Pancreas (tissue), 10 donors: ENCODE data around the gene MELK. TPM values are rescaled to one million over a fixed set of nuclear protein-coding genes. Genes with fewer than 3 reads are reported as not detected.

ENCODE experiments used
- ATAC-seq, 4 donors: fragments of 200-7000 bp; cut with Tn5 transposase; one replicate each; pipeline versions ENCODE4 v1.8.0 to v1.9.1; 2020; ENCODE audit warnings: mild to moderate bottlenecking in 4 of 4, moderate library complexity in 4 of 4
- DNase-seq, 6 donors: peaks; one replicate each; pipeline ENCODE4 v3.0.0-alpha.2; 2020
- FAIRE-seq: peaks from 2 replicates; lab custom pipeline; 2012; peaks lifted over from hg19 to GRCh38; lab: Jason Lieb, UNC
- H3K27ac ChIP-seq, 4 donors: fragments of 200-600 bp; sonication (generic); 1 replicate in 3 of 4; 2 replicates in 1 of 4; pipeline versions ENCODE4 v1.5.0 to v1.8.0; 2020
- H3K27me3 ChIP-seq, 4 donors: fragments of 200-600 bp; one replicate each; pipeline ENCODE4 v1.8.0; 2021
- H3K36me3 ChIP-seq, 3 donors: fragments of 200-600 bp; sonication (generic) in 1 of 3; one replicate each; pipeline versions ENCODE4 v1.5.0 to v1.8.0; 2020 to 2021
- H3K4me1 ChIP-seq, 3 donors: fragments of 200-600 bp; one replicate each; pipeline ENCODE4 v1.8.0; 2021
- H3K4me3 ChIP-seq, 4 donors: fragments of 200-600 bp; sonication (generic) in 2 of 4; one replicate each; pipeline versions ENCODE4 v1.5.0 to v1.8.0; 2020 to 2021
- H3K9me3 ChIP-seq, 4 donors: fragments of 200-600 bp; one replicate each; pipeline ENCODE4 v1.8.0; 2021
- CTCF ChIP-seq, 4 donors: fragments of 200-600 bp; sonication (generic) in 3 of 4; IDR thresholded peaks; one replicate each; pipeline versions ENCODE4 v1.5.0 to v1.8.0; 2021; ENCODE audit warnings: antibody characterized with exemption in 4 of 4
- WGBS, 2 donors: extraction: QIAGEN DNeasy Blood & Tissue Kit; methylation state at CpG; one replicate each; pipeline ENCODE4 v1.1.7; 2013; 5-methylcytosine and 5-hydroxymethylcytosine counted together
- intact Hi-C, 3 donors: fragments of 100-400 bp; cut with DNase I; formaldehyde crosslinking; loops; one replicate each; pipeline versions ENCODE4 v1.11.1 to v1.14.2; 2022
- polyA plus RNA-seq, 2 donors: library from polyadenylated mRNA; stranded (reverse); fragments of 200-250 nt; gene quantifications; one replicate each; pipeline ENCODE4 v1.2.3, GENCODE V29; 2013
- total RNA-seq, 6 donors: library from RNA; stranded (reverse); fragmentation: NEBNext Ultra II Directional in 4 of 6; extraction: Animal tissue kit (Norgen Biotek cat#: 25700) in 4 of 6; gene quantifications; one replicate each; pipeline versions ENCODE4 v1.2.1 to v1.2.4, GENCODE V29; 2021 to 2023
- donor health status: healthy with polysubstance abuse.
- donor health status: DM: no; HTN: no; CAD: no; lungs with moderate emphysema.
- donor health status: DM: no; HTN: no; CAD: no.
- donor health status: control.
- donor health status: control.
- donor health status: Bipolar disorder and iron deficiency.
- donor health status: DM: yes; HTN: yes; CAD: no.
- donor health status: DM: no; HTN: no; CAD: no.
- donor health status: DM: no; HTN: no; CAD: no.
- donor health status: DM: yes; HTN: yes; CAD: no.

Gene MELK
- total and polyA plus RNA-seq, 8 donors, result 0.08 to 0.75 (median 0.30) TPM

DNA sequence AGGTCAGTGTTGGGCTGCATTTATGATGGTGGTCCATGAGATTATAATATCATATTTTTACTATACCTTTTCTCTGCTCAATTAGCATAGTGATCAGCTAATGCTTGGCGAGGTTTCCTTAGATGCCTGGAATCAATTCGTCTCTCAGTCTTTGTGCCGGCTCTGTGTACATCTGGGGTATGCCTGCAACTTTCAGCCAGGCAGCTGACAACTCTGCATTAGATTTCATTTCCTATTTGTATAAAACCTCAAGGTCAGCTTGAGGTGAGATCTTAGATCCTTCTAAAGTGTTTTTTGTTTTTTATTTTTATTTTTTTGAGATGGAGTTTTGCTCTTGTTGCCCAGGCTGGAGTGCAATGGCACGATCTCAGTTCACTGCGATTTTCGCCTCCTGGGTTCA lies 86.8 kb downstream of the MELK start:
- intact Hi-C loops, result no loop called here
- no peak for FAIRE-seq
- no peak for TF ChIP-seq CTCF (IDR thresholded peaks at IDR 0.05)

DNA sequence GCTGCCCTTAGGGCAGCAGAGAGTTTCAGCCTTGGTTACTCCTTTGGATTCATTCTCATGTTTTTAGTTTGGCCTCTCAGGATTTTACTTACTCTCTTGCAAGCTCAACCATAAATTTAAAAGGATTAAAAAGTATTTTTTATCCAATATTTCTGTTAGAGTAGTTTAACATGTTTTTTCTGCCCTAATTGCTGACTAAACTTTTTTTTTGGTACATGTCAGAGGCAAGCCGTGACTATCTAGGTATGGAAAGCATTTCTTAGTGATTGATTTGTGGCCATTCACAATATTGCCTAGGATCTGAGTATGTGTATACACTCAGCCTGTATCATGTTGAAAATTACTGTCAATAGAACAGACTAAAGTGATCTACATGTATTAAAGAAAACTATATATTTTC lies 92.1 kb downstream of the MELK start:
- Histone ChIP-seq H3K4me3 (no peak overlapping the region), H3K27me3 (no peaks in the 10 kb centered on the region), H3K27ac (no peak overlapping the region), H3K36me3 (no peaks in the 10 kb centered on the region), H3K9me3 (no peaks in the 10 kb centered on the region), H3K4me1 (no peaks in the 10 kb centered on the region)
- ATAC-seq (no peak), DNase-seq (no peak), FAIRE-seq (no peak)
- 83 to 100% methylated on average over 1 of the region's 1 CpG for WGBS, 2 donors
- TF ChIP-seq CTCF (IDR thresholded peaks at IDR 0.05), result no peak
- intact Hi-C loops, result no loop called here

More for the DNA sequence above, 86.8 kb downstream of the MELK start:
- no peaks in the 10 kb centered on the region for H3K27me3 ChIP-seq
- no peak for ATAC-seq
- WGBS, 2 donors, result 89 to 95% methylated on average over 6 of the region's 6 CpGs
- H3K4me3 ChIP-seq, result no peak overlapping the region
- H3K36me3 ChIP-seq, result no peaks in the 10 kb centered on the region
- H3K4me1 ChIP-seq, result no peaks in the 10 kb centered on the region
- DNase-seq, result no peak
- no peaks in the 10 kb centered on the region for H3K9me3 ChIP-seq
- H3K27ac ChIP-seq, result no peak overlapping the region

GRCh38 chr9:36665387-36665786 lies 92.7 kb downstream of the MELK start:
- 94% methylated on average over 2 of the region's 2 CpGs for WGBS, 2 donors
- FAIRE-seq (no peak), DNase-seq (no peak), ATAC-seq (no peak)
- no peak overlapping the region for H3K4me3 ChIP-seq
- TF ChIP-seq CTCF (IDR thresholded peaks at IDR 0.05), result no peak
- H3K4me1 ChIP-seq, result no peaks in the 10 kb centered on the region
- intact Hi-C loops, result no loop called here
- no peaks in the 10 kb centered on the region for H3K27me3 ChIP-seq
- no peak overlapping the region for H3K27ac ChIP-seq
- H3K9me3 ChIP-seq, result no peaks in the 10 kb centered on the region
- no peaks in the 10 kb centered on the region for H3K36me3 ChIP-seq

GRCh38 chr9:36665921-36666431 lies 93.3 kb downstream of the MELK start:
- Histone ChIP-seq H3K9me3 (no peaks in the 10 kb centered on the region), H3K4me3 (no peak overlapping the region), H3K27ac (no peak overlapping the region), H3K27me3 (no peaks in the 10 kb centered on the region), H3K4me1 (no peaks in the 10 kb centered on the region), H3K36me3 (no peaks in the 10 kb centered on the region)
- 86 to 91% methylated on average over 3 of the region's 3 CpGs for WGBS, 2 donors
- no peak for FAIRE-seq
- ATAC-seq, result no peak
- intact Hi-C loops, result no loop called here
- DNase-seq, result no peak
- no peak for TF ChIP-seq CTCF (IDR thresholded peaks at IDR 0.05)

DNA sequence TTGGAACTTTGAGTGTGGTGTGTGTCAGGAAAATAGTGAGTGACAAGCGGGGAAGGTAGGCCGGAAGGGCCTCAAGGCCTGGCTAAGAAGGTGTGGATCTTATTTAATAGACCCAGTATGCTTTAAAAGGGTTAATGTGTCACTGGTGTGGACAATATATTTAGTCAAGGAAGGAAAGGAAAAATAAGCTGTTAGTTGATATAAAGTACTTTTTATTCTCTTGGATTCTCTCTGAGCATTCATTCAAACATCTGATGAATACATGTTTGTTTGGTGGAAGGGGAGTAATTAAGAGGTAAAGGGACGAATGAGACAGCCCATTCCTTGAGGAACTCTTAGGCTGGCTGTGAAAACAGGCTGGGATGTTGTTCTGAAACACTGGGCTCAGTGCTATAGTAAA lies 98.9 kb downstream of the MELK start:
- H3K4me1 ChIP-seq, result no peaks in the 10 kb centered on the region
- ATAC-seq (no peak), FAIRE-seq (no peak), DNase-seq (no peak)
- H3K27me3 ChIP-seq, result no peaks in the 10 kb centered on the region
- H3K36me3 ChIP-seq, result no peaks in the 10 kb centered on the region
- WGBS, 2 donors, result 88 to 95% methylated on average over 3 of the region's 3 CpGs
- no peak for TF ChIP-seq CTCF (IDR thresholded peaks at IDR 0.05)
- H3K4me3 ChIP-seq, result no peak overlapping the region
- intact Hi-C loops, result no loop called here
- no peaks in the 10 kb centered on the region for H3K9me3 ChIP-seq
- no peak overlapping the region for H3K27ac ChIP-seq
